ENCODE measurements around the gene MDFI.

DNA sequence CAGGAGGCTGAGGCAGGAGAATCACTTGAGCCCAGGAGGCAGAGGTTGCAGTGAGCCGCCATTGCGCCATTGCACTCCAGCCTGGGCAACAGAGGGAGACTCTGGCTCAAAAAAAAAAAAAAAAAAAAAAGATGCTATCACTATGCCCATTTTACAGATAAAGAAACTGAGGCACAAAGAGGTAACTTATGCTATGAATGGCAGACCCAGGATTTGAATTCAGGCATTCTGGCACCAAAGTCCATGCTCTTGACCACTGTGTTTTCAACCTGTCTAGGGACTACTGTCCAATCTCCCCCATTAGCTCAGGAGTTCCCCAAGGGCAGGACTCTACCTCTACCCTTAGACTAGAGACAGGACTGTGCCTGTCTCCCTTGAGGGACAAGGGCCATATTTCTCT is 9.1 kb upstream of the MDFI start:
- TF ChIP-seq EZH2 (IDR thresholded peaks at IDR 0.05) (no peak), POLR2AphosphoS5 (IDR thresholded peaks at IDR 0.05; ENCODE audit: borderline replicate concordance, low read depth, low read length) (no peak)
